Nucleus accumbens (tissue), 56 donors: ENCODE data around the gene FGF12.

Source experiments
- DNase-seq, 56 donors: peaks; one replicate each; lab custom pipeline; 2025; lab: John Stamatoyannopoulos, UW

Gene FGF12

GRCh38 chr3:192433704-192434103 lies 293.6 kb downstream of the FGF12 start:
- DNase-seq, result no peak

GRCh38 chr3:192422997-192423342 lies 304.4 kb downstream of the FGF12 start:
- no peak for DNase-seq

GRCh38 chr3:192422321-192422996 lies 304.9 kb downstream of the FGF12 start:
- no peak for DNase-seq

- no peak for DNase-seq
Observed at GRCh38 chr3:192419312-192419711, 308.0 kb downstream of the FGF12 start.

GRCh38 chr3:192417559-192418055 lies 309.7 kb downstream of the FGF12 start:
- no peak for DNase-seq

GRCh38 chr3:192417017-192417416 lies 310.3 kb downstream of the FGF12 start:
- no peak for DNase-seq

GRCh38 chr3:192413461-192413860 lies 313.9 kb downstream of the FGF12 start:
- DNase-seq, result peak in 2 of 56 donors; percentile 2 to 14

GRCh38 chr3:192410684-192410960 lies 316.7 kb downstream of the FGF12 start:
- DNase-seq, result no peak

- DNase-seq, result peak in 27 of 56 donors; percentile 6 to 54 (median 34)
Observed at GRCh38 chr3:192409838-192410683, 317.3 kb downstream of the FGF12 start.

GRCh38 chr3:192409201-192409837 lies 318.0 kb downstream of the FGF12 start:
- DNase-seq, result peak in 21 of 56 donors; percentile 3 to 58 (median 33)

GRCh38 chr3:192408647-192409200 lies 318.6 kb downstream of the FGF12 start:
- peak in 17 of 56 donors; percentile 2 to 58 (median 27) for DNase-seq

- peak in 22 of 56 donors; percentile 1 to 48 (median 18) for DNase-seq
Observed at GRCh38 chr3:192408007-192408646, 319.2 kb downstream of the FGF12 start.

- DNase-seq, result no peak
Observed at GRCh38 chr3:192399767-192400166, 327.6 kb downstream of the FGF12 start.

- no peak for DNase-seq
Observed at GRCh38 chr3:192397012-192397411, 330.3 kb downstream of the FGF12 start.

GRCh38 chr3:192395506-192395905 lies 331.8 kb downstream of the FGF12 start:
- no peak for DNase-seq

GRCh38 chr3:192392986-192393385 lies 334.4 kb downstream of the FGF12 start:
- DNase-seq, result no peak

- DNase-seq, result no peak
Observed at GRCh38 chr3:192382861-192383260, 344.5 kb downstream of the FGF12 start.

- no peak for DNase-seq
Observed at GRCh38 chr3:192373586-192373985, 353.8 kb downstream of the FGF12 start.

GRCh38 chr3:192373032-192373431 lies 354.3 kb downstream of the FGF12 start:
- no peak for DNase-seq

- no peak for DNase-seq
Observed at GRCh38 chr3:192372616-192373015, 354.7 kb downstream of the FGF12 start.
